Dedifferentiated amniotic fluid mesenchymal stem cell (primary cell): ENCODE measurements around the gene SYTL1.

ENCODE experiments used
- DNase-seq: peaks from one replicate; pipeline ENCODE4 v3.0.0-alpha.2; 2016; ENCODE audit errors: extremely low spot score

SYTL1 gene

GRCh38 chr1:27363766-27364695 lies 22.2 kb downstream of the SYTL1 start:
- DNase-seq: no peak

- DNase-seq: no peak
These were observed 23.0 kb downstream of the SYTL1 start for GRCh38 chr1:27364696-27365371.

- DNase-seq: peak; percentile 83
These were observed 23.7 kb downstream of the SYTL1 start for GRCh38 chr1:27365372-27366112.

GRCh38 chr1:27366113-27366410 lies 24.2 kb downstream of the SYTL1 start:
- DNase-seq: peak; percentile 54

- peak; percentile 63 for DNase-seq
These were observed 24.8 kb downstream of the SYTL1 start, which contains the start of gene MAP3K6 for GRCh38 chr1:27366411-27367159. TSS of gene MAP3K6 (minus strand) at chr1:27366961. CDS start at chr1:27366597, 364 bp downstream.

- DNase-seq: no peak
These were observed 25.4 kb downstream of the SYTL1 start for GRCh38 chr1:27367160-27367650.

- DNase-seq: no peak
These were observed 27.2 kb downstream of the SYTL1 start for GRCh38 chr1:27368869-27369582.

- no peak for DNase-seq
These were observed 30.4 kb downstream of the SYTL1 start for GRCh38 chr1:27372022-27372807.

GRCh38 chr1:27372808-27373690 lies 31.2 kb downstream of the SYTL1 start:
- no peak for DNase-seq

GRCh38 chr1:27374362-27375086 lies 32.7 kb downstream of the SYTL1 start, which contains the start of gene FCN3:
TSS of gene FCN3 (minus strand) at chr1:27374824. CDS start at chr1:27374818, 6 bp downstream.
- no peak for DNase-seq

GRCh38 chr1:27377760-27378495 lies 36.1 kb downstream of the SYTL1 start:
- no peak for DNase-seq

GRCh38 chr1:27379564-27380122 lies 37.8 kb downstream of the SYTL1 start:
- DNase-seq: no peak

- DNase-seq: no peak
These were observed 38.4 kb downstream of the SYTL1 start for GRCh38 chr1:27380224-27380623.

- no peak for DNase-seq
These were observed 39.2 kb downstream of the SYTL1 start for GRCh38 chr1:27380766-27381733.

- no peak for DNase-seq
These were observed 40.3 kb downstream of the SYTL1 start for GRCh38 chr1:27381969-27382762.
